ENCODE measurements around the gene SMIM10L1.

DNA sequence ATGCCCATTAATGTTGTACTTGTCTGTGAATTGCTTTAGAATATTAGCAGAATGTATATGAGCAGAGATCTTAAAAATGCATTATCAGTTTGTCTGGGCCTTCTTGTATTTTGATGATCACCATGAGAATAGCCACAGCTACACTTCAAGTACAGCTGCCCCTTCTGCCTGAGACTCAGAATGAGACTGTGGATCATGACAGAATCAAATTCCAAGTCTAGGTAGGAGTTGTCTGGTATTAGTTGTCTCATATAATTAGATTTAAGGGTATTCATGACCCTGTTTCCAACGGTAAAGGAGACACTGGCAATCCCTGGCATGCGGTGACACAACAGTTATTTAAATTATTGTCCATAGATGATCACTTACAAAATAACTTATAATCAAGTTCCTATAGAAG, 18.3 kb upstream of the SMIM10L1 start:
- TF ChIP-seq, protein P1, sequence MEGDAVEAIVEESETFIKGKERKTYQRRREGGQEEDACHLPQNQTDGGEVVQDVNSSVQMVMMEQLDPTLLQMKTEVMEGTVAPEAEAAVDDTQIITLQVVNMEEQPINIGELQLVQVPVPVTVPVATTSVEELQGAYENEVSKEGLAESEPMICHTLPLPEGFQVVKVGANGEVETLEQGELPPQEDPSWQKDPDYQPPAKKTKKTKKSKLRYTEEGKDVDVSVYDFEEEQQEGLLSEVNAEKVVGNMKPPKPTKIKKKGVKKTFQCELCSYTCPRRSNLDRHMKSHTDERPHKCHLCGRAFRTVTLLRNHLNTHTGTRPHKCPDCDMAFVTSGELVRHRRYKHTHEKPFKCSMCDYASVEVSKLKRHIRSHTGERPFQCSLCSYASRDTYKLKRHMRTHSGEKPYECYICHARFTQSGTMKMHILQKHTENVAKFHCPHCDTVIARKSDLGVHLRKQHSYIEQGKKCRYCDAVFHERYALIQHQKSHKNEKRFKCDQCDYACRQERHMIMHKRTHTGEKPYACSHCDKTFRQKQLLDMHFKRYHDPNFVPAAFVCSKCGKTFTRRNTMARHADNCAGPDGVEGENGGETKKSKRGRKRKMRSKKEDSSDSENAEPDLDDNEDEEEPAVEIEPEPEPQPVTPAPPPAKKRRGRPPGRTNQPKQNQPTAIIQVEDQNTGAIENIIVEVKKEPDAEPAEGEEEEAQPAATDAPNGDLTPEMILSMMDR (IDR thresholded peaks at IDR 0.05) = no peak
- no peak for TF ChIP-seq EP300 (IDR thresholded peaks at IDR 0.05)
